ENCODE results near the gene DIP2C.
"Not testable (repeated sequence)": the region's sequence is repeated elsewhere in the genome, so short reads cannot be mapped to it uniquely, and the experiment has no call there.

DIP2C gene

DNA sequence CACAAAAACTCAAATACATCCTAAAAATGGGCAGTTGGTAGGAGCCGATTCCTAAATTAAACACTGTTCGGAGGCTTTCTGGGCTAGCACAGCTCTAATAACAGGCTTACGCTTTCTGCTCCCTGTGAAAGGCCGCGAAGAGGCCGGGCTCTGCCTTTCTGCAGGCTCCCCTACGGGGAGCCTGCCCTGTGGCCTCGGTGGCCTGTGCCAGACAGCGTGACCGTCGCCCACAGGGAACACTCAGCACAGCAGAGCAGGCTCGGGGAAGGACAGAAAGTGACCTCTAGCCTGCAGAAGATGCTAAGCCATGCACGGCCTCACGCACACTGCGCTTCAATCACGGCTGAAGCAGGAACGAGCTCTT, 64.2 kb downstream of the DIP2C start:
- DNase-seq, result no peak

GRCh38 chr10:624605-625332, 64.7 kb downstream of the DIP2C start:
- DNase-seq, result no peak

GRCh38 chr10:624312-624604, 65.2 kb downstream of the DIP2C start:
- DNase-seq, result no peak

- no peak for DNase-seq
Measured at GRCh38 chr10:623477-624311, 65.8 kb downstream of the DIP2C start.

DNA sequence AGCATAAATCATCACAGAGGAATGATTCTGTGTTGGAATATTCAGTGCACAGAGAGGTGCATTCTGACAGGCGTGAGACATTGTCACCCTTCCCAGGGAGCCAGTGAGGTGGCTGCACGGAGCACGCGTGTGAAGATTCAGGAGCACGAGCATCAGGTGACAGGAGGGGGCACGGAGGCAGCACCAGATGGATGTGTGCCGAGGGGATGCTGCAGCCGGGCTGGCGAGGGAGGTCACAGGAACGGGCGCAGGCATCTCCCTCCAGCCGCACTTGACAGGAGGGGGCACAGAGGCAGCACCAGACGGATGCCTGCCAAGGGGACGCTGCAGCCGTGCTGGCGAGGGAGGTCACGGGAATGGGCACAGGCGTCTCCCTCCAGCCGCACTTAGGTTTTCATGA, 66.5 kb downstream of the DIP2C start:
- DNase-seq, result no peak

- no peak for DNase-seq
Measured at GRCh38 chr10:621981-622740, 67.3 kb downstream of the DIP2C start.

DNA sequence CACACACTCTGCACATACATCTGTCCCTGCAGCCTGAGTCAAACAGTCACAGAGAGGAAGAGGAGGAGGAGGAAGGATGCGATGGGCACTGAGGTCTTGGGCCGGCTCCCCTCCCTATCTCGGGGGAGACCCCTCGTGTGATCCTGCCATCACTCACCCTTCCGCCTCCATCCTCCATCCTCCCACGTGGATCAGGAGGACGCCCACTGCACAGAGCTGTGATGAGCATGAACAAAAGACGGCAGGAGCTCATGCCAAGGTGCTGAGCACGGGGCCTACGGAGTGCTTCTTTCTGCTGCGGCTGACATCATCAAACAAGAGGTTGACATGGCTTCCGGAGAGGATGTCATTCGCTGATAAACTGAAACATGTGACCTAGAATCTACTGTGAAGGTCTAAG, 68.0 kb downstream of the DIP2C start:
- DNase-seq, result no peak

- no peak for DNase-seq
Measured at GRCh38 chr10:620971-621370, 68.5 kb downstream of the DIP2C start.

DNA sequence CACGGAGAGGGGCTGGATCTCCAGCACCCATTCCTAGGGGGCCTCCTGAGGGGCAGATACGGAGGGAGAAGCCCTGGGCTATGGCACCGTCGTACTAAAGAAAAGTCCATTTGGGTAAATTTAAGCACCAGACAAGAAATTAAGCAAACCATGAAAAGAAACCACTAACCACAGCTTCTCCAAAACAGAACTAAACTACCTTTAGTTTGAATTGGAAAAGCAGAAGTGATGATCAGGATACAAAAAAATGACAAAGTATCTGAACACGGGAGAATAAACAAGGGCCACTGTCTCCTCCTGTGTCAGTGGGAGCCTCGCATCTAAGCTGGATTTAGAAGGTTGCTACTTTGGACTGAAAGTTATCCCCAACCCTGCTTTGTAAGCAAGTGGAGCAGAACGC, 69.1 kb downstream of the DIP2C start:
- DNase-seq, result no peak

GRCh38 chr10:619710-620109, 69.8 kb downstream of the DIP2C start:
- no peak for DNase-seq

GRCh38 chr10:618229-618989, 71.1 kb downstream of the DIP2C start:
- DNase-seq, result no peak

- no peak for DNase-seq
Measured at GRCh38 chr10:617471-617870, 72.0 kb downstream of the DIP2C start.

- no peak for DNase-seq
Measured at GRCh38 chr10:615583-616152, 73.8 kb downstream of the DIP2C start.

- no peak for DNase-seq
Measured at GRCh38 chr10:614790-615582, 74.5 kb downstream of the DIP2C start.

DNA sequence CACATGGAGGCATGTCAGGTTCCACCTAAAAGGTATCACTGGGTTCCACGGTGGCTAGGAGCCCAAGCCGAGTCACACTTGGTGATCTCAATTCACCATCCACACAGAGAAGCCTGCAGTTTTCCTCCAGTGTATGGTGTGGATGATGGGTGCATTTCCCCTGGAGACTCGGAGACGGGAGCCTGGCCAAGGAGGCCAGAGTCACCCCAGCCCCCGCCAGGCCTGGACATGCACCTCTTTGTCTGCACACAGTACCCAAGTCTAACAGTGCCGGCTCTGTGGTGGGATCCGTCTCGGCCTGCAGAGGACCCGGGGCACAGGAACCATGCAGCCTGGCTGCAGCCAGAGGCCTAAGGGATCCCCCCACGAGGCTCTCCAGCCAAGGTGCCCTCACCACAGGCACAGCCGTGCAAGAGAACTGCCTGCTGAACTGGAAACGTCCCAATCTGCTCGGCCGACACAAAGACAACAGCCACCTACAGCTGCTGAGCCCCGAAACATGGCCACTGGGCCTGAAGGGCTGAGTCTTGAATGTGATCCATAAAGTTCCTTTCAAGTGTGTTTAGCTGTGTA, 75.2 kb downstream of the DIP2C start:
- no peak for DNase-seq

DNA sequence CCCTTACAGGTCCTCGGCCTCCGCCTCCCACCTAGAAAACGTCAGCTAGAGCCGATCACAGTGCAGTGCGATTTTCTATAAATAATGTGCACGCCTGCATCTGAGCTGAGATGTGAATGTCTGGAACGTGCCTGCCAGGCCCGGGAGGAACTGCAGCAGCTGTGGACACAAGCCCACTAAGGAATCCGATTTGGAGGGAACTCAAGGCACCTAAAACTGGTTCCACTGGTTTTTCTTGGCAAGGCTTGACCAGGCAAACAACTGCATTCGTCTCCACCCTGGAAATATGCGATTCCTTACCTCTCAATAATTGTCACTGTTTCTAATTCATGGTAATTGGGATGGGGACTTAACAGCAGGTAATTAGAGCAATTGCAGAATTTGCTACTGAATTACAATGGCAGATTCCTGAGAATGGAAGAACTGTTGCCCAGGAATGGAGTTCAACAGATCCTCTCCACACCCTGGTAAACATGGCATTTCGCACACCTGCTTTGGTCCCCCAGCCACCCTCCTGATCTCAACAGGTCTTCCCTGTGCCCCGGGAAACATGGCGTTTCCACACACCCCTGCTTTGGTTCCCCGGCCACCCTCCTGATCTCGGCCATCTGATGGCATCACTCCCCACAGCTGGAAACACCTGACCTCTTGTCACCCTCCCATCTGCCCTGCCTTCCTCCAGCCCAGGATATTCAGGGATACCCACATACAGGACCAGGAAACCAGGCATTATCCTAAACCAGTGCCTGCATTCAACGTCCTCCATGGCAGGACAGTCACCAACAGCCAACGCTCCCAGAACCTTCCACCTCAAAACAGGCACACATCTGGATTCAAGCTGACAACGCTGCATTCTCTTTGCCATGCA, 76.0 kb downstream of the DIP2C start:
- no peak for DNase-seq

- DNase-seq, result no peak
Measured at GRCh38 chr10:612696-613095, 76.8 kb downstream of the DIP2C start.

- DNase-seq, result not testable (repeated sequence)
Measured at GRCh38 chr10:610642-611305, 78.7 kb downstream of the DIP2C start.

DNA sequence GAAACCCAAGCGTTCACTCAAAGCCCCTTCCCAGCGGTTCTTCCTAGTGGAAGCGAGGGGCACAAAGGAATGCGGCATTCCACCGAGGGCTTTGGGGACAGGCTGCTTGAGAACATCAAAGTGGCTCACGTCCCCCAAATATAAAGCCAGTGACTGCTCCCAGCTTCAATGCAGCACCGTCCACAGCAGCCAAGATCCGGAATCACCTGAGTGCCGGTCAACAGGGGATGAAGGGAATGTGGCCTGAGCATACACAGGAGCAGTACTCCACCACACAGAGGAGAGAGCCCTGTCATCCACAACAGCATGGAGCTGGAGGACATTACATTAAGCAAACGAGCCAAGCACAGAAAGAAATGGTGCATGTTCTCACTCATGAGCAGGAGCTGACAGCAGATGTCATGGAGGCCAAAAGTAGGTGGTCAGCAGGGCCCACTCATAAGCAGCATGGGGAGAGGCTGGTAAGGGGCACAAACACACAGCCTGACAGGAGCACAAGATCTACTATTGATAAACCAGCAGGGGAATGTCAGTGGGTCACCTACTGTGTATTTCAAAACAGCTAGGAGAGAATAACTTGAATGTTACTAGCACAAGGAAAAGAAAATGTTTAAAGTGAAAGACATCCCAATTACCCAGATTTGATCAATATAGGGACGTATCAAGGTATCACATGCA, 79.5 kb downstream of the DIP2C start:
- no peak for DNase-seq

Measured in activated CD4-positive, alpha-beta T cell treated with anti-CD3 and anti-CD28 coated beads, Interleukin-2, amount 50 U/mL, for 1 hour (primary cell).